Umbilical cord (tissue), 2 donors: ENCODE measurements around the gene CISH. TPM values are rescaled to one million over a fixed set of nuclear protein-coding genes. Genes with fewer than 3 reads are reported as not detected.

Experiments used
- DNase-seq: peaks from one replicate; pipeline ENCODE4 v3.0.0-alpha.2; 2015; ENCODE audit warnings: low spot score
- total RNA-seq: library from RNA; depleted of rRNA; stranded (reverse); fragments of >200 nt; gene quantifications from one replicate; pipeline ENCODE4 v1.2.3, GENCODE V29; 2014; ENCODE audit warnings: low replicate concordance; ENCODE audit not compliant: insufficient read depth

The CISH gene
- total RNA-seq, 1 donor from 2014 or later: 5.5 TPM

GRCh38 chr3:50599115-50599715, 12.4 kb downstream of the CISH start:
- DNase-seq: no peak

GRCh38 chr3:50594253-50594785, 17.3 kb downstream of the CISH start:
- DNase-seq: no peak

GRCh38 chr3:50592568-50592967, 19.0 kb downstream of the CISH start:
- no peak for DNase-seq

- no peak for DNase-seq
These were observed 20.3 kb downstream of the CISH start for GRCh38 chr3:50591196-50591741.

- no peak for DNase-seq
These were observed 22.7 kb downstream of the CISH start for GRCh38 chr3:50588759-50589433.

- DNase-seq: no peak
These were observed 23.5 kb downstream of the CISH start for GRCh38 chr3:50587806-50588758.

GRCh38 chr3:50587373-50587772, 24.2 kb downstream of the CISH start:
- DNase-seq: no peak

- DNase-seq: no peak
These were observed 24.9 kb downstream of the CISH start for GRCh38 chr3:50586763-50587070.

- no peak for DNase-seq
These were observed 25.4 kb downstream of the CISH start for GRCh38 chr3:50585919-50586762.

GRCh38 chr3:50584391-50584790, 27.2 kb downstream of the CISH start:
- DNase-seq: no peak

GRCh38 chr3:50583897-50584296, 27.7 kb downstream of the CISH start:
- DNase-seq: no peak

GRCh38 chr3:50582083-50582482, 29.5 kb downstream of the CISH start:
- no peak for DNase-seq

- DNase-seq: no peak
These were observed 30.1 kb downstream of the CISH start for GRCh38 chr3:50581459-50581842.

GRCh38 chr3:50580683-50581458, 30.7 kb downstream of the CISH start:
- no peak for DNase-seq

GRCh38 chr3:50577348-50577747, 34.2 kb downstream of the CISH start:
- no peak for DNase-seq

GRCh38 chr3:50575372-50575771, 36.2 kb downstream of the CISH start:
- no peak for DNase-seq

- no peak for DNase-seq
These were observed 37.1 kb downstream of the CISH start for GRCh38 chr3:50574444-50574831.

GRCh38 chr3:50573566-50574443, 37.8 kb downstream of the CISH start:
- DNase-seq: no peak

- no peak for DNase-seq
These were observed 38.7 kb downstream of the CISH start for GRCh38 chr3:50572801-50573371.
